Colonic mucosa (tissue), 4 donors: ENCODE measurements around the gene CDH15. TPM values are rescaled to one million over a fixed set of nuclear protein-coding genes. Genes with fewer than 3 reads are reported as not detected.

ENCODE experiments used
- DNase-seq: peaks from one replicate; pipeline ENCODE4 v3.0.0-alpha.2; 2020
- H3K27ac ChIP-seq: fragments of 200-600 bp; one replicate; pipeline ENCODE4 v1.8.0; 2021
- H3K27me3 ChIP-seq: fragments of 200-600 bp; one replicate; pipeline ENCODE4 v1.8.0; 2021
- H3K36me3 ChIP-seq: fragments of 200-600 bp; one replicate; pipeline ENCODE4 v1.8.0; 2021
- H3K4me1 ChIP-seq: fragments of 200-600 bp; one replicate; pipeline ENCODE4 v1.8.0; 2021; ENCODE audit warnings: mild to moderate bottlenecking
- H3K4me3 ChIP-seq: fragments of 200-600 bp; one replicate; pipeline ENCODE4 v1.8.0; 2021
- H3K9ac ChIP-seq, 2 donors: one replicate each; pipeline ENCODE4 v1.7.0; 2013; ENCODE audit warnings: control low read depth in 2 of 2, low read depth in 2 of 2, low read length in 2 of 2
- H3K9me3 ChIP-seq: fragments of 200-600 bp; one replicate; pipeline ENCODE4 v1.8.0; 2021
- intact Hi-C: fragments of 100-400 bp; cut with DNase I; formaldehyde crosslinking; loops from one replicate; pipeline ENCODE4 v1.14.1; 2022
- total RNA-seq, 2 donors: library from RNA; stranded (reverse); fragmentation: NEBNext Ultra II Directional in 1 of 2; extraction: Animal tissue kit (Norgen Biotek cat#: 25700) in 1 of 2; gene quantifications; one replicate each; pipeline ENCODE4 v1.2.1, GENCODE V29; 2021
- TF ChIP-seq, protein P1 (sequence below): fragments of 200-600 bp; IDR thresholded peaks from one replicate; pipeline ENCODE4 v1.8.0; 2022; ENCODE audit warnings: antibody characterized with exemption, mild to moderate bottlenecking
- donor health status: healthy.
- donor health status: DM: no; HTN: no; CAD: no.
- donor health status: DM: no; HTN: no; CAD: no.

Gene CDH15
- total RNA-seq, 2 donors from 2014 or later = not detected

DNA sequence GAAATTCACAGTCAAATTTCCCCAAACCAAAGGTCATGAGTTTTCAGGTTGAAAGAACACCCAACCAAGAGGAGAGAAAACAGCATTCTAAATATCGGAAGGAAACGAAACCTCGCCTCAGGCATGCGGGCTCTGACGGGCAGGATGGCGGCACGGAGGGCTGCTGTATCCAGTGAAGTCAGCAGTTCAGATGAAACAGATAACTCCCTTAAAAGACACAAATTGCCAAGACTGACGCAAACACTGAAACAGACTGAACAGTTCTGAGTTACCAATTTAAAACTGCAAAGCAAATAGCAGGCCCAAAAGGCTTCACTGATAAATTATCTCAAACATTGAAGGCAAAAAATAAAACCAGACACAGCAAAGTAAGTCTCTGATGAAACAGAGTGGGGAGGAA is 20.6 kb upstream of the CDH15 start:
- DNase-seq = no peak
- H3K27ac ChIP-seq = no peak overlapping the region
- no peaks in the 10 kb centered on the region for H3K36me3 ChIP-seq
- H3K4me1 ChIP-seq = no peaks in the 10 kb centered on the region
- intact Hi-C loops = no loop called here
- H3K27me3 ChIP-seq = no peaks in the 10 kb centered on the region
- H3K9me3 ChIP-seq = no peaks in the 10 kb centered on the region
- H3K4me3 ChIP-seq = no peak overlapping the region
- TF ChIP-seq, protein P1, sequence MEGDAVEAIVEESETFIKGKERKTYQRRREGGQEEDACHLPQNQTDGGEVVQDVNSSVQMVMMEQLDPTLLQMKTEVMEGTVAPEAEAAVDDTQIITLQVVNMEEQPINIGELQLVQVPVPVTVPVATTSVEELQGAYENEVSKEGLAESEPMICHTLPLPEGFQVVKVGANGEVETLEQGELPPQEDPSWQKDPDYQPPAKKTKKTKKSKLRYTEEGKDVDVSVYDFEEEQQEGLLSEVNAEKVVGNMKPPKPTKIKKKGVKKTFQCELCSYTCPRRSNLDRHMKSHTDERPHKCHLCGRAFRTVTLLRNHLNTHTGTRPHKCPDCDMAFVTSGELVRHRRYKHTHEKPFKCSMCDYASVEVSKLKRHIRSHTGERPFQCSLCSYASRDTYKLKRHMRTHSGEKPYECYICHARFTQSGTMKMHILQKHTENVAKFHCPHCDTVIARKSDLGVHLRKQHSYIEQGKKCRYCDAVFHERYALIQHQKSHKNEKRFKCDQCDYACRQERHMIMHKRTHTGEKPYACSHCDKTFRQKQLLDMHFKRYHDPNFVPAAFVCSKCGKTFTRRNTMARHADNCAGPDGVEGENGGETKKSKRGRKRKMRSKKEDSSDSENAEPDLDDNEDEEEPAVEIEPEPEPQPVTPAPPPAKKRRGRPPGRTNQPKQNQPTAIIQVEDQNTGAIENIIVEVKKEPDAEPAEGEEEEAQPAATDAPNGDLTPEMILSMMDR = no peak
- H3K9ac ChIP-seq = no peak overlapping the region

DNA sequence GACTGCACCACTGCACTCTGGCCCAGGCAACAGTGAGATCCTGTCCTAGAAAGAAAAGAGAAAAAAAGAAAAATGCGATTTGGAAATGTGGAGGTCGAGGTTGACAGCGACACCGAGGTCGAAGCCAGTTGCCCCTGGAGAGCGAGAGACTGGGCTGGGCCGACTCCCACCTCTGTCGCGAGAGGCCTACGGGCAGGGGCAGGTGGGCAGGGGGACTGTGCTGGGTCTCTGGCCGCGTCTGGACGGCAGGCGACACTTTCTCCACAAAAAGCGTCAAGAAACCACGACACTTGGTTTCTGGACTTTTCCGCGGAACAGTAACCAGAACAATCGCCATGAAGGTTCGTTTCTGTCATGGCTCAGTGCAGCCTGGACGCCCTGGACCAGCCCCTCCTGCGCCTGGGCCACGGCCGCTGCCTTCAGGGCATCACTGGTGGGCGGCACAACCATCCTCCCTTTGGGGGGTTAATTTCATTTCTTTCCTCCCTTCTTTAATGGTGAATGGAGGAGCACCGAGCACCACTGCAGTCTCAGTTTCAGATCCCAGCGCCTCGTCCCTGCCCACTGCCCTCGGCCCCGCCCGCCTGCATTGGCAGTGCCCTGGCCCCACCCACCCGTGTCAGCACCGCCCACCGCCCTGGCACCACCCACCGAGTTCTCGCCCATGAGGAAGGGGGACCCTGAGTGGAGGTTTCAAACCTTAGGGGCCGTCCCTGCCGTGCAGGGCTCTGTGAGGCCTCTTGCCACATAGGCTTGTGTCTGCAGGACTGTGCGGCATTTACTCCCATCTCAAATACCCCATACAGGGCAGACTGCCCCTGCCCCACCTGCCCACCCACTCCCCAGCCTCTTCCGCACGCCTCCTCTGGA is 18.5 kb upstream of the CDH15 start:
- Histone ChIP-seq H3K27ac (no peak overlapping the region), H3K9ac (no peak overlapping the region), H3K4me3 (no peak overlapping the region), H3K4me1 (no peaks in the 10 kb centered on the region), H3K36me3 (no peaks in the 10 kb centered on the region), H3K9me3 (no peaks in the 10 kb centered on the region), H3K27me3 (no peaks in the 10 kb centered on the region)
- intact Hi-C loops = no loop called here
- TF ChIP-seq, protein P1 = no peak
- DNase-seq = no peak

DNA sequence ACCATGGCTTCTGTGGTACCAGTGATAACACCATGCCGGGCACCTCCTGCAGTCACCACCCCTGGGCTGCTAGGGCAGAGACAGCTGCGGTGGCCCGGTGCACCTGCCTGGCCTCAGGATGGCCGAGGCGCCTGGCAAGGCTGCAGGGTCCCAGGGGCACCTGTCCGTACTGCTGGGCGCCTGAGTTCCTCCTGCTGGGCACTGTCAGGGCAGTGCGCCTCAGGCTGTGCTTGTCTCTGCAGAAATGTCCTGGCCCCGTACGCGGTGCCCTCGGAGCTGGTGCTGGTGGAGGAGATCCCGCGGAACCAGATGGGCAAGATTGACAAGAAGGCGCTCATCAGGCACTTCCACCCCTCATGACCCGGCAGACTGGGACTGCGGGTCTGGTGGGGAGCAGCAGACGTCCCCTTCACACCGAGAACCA is 17.7 kb upstream of the CDH15 start:
- no peaks in the 10 kb centered on the region for H3K9me3 ChIP-seq
- no peak overlapping the region for H3K27ac ChIP-seq
- TF ChIP-seq, protein P1 = no peak
- H3K4me1 ChIP-seq = no peaks in the 10 kb centered on the region
- intact Hi-C loops = no loop called here
- H3K27me3 ChIP-seq = no peaks in the 10 kb centered on the region
- DNase-seq = no peak
- no peak overlapping the region for H3K9ac ChIP-seq
- H3K4me3 ChIP-seq = no peak overlapping the region
- H3K36me3 ChIP-seq = no peaks in the 10 kb centered on the region

DNA sequence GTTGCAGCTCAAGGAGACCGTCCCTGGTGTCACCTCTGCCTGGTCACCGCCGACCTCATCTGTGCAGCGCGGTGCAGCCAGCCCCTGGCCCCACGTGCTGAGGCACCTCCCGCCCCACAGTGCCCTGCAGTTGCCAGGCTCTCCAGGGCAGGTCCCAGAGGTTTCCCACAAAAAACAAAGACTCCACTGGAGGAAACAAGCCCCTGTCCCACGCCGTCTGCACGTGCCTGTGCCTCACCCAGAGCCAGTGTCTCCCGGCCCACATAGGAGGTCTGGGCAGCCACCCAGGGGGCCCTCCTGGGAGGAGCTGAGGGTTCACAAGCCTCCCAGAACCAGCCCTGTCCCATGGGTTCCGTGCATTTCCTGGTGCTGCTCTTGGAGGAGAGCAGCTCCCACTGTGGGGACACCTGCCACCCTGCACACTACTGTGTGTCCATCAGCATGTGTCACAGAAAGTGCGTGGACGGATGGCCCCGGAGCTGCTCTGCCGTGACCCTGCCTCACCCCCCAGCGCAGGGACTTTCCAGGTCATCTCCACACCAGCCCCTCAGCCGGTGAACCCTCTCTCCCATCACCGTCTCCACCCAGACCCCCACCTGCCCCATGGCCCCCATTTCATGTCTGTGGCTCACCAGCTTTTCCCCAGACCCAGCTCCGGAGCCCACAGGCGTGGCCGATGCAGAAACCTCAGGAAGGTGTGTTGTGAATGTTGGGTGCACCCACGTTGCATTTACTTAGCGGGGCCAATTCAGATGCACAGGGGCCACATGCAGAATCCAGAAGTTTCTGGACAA is 17.0 kb upstream of the CDH15 start:
- Histone ChIP-seq H3K4me1 (no peaks in the 10 kb centered on the region), H3K36me3 (no peaks in the 10 kb centered on the region), H3K4me3 (no peak overlapping the region), H3K27ac (no peak overlapping the region), H3K9me3 (no peaks in the 10 kb centered on the region), H3K27me3 (no peaks in the 10 kb centered on the region), H3K9ac (peak overlapping the region in 1 of 2 donors; percentile 12)
- TF ChIP-seq, protein P1 = no peak
- DNase-seq = no peak
- intact Hi-C loops = no loop called here

DNA sequence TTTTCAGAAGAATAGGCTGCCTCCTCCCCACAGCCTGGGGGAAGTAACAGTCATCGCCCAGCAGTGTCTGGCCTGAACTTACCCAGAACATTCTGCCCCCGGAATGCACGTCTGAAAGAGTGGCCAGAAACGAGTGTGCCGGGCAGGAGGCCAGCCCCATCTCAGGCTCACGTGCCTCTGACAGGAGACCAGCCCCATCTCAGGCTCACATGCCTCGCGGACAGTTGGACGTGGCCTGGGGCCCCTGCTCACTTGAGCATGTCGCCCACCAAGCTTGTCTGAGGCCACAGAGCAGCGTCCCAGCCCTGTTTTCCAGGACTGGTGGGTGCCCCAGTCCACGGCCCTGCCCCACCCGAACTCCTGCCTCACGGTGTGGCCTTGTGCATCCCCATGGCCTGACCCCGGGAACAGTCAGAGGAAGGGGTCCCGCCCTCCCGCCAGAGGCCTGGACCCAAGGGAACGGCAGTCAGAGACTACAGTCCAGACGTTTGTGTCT is 16.3 kb upstream of the CDH15 start:
- Histone ChIP-seq H3K36me3 (no peaks in the 10 kb centered on the region), H3K9ac (no peak overlapping the region), H3K4me3 (no peak overlapping the region), H3K9me3 (no peaks in the 10 kb centered on the region), H3K4me1 (no peaks in the 10 kb centered on the region), H3K27ac (no peak overlapping the region), H3K27me3 (no peaks in the 10 kb centered on the region)
- peak; percentile 44 for DNase-seq
- TF ChIP-seq, protein P1 = no peak
- intact Hi-C loops = no loop called here
